Fibroblast of pulmonary artery (primary cell): ENCODE results near the gene MAP4K3.

Source experiments
- DNase-seq: peaks from one replicate; pipeline ENCODE4 v3.0.0-alpha.2; 2010; ENCODE audit warnings: low read depth
- H3K4me3 ChIP-seq: replicated peaks from 2 replicates; pipeline ENCODE4 v1.5.1; 2011; ENCODE audit warnings: low read depth, mild to moderate bottlenecking, control low read depth, low read length, moderate library complexity
- CTCF ChIP-seq: IDR thresholded peaks from 2 replicates; pipeline ENCODE4 v1.5.1; 2011; ENCODE audit warnings: mild to moderate bottlenecking, control low read depth, low read length, inconsistent platforms; ENCODE audit errors: missing control alignments

The MAP4K3 gene

DNA sequence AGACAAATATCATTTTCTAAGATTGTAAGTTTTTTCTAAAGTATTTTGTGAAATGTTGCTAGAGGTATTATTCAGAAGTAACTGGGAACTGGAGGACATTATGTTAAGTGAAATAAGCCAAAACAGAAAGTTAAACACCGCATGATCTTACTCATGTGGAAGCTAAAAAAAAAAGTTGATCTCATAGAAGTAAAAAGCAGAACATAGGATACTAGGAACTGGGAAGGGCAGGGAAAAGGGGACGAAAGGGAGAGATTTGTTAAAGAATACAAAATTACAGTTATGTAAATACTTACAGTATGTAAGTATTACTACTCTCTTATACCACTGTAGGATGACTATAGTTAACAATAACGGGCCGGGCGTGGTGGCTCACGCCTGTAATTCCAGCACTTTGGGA is 146.7 kb downstream of the MAP4K3 start:
- no peak for DNase-seq
- TF ChIP-seq CTCF = no peak
- H3K4me3 ChIP-seq = no peak overlapping the region

GRCh38 chr2:39289609-39290008 is 147.5 kb downstream of the MAP4K3 start:
- TF ChIP-seq CTCF = no peak
- peak; percentile 13 for DNase-seq
- no peak overlapping the region for H3K4me3 ChIP-seq

DNA sequence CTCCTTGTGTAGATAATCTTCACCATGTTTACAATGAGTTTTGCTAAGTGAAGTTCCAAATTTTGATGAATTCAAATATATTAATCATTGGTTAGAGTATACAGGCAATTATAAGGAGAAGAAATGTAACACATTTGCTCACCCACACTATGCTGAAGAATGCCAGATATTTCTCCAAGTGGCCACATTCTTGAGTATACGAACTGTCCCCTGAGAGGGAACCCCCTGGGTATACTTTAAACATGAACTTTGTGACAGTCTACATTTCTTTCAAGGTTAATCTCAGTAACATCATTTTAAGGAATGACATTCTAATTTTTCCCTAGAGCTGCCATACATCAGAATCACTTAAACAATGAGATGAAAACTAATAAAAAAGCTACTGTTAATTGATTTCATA is 153.5 kb downstream of the MAP4K3 start:
- no peak for TF ChIP-seq CTCF
- no peak for DNase-seq
- no peak overlapping the region for H3K4me3 ChIP-seq

GRCh38 chr2:39281391-39281790 is 155.7 kb downstream of the MAP4K3 start:
- no peak for DNase-seq
- no peak for TF ChIP-seq CTCF
- no peak overlapping the region for H3K4me3 ChIP-seq

- TF ChIP-seq CTCF = no peak
- no peak overlapping the region for H3K4me3 ChIP-seq
- no peak for DNase-seq
Measured at GRCh38 chr2:39275016-39275415, 162.1 kb downstream of the MAP4K3 start.

GRCh38 chr2:39269941-39270340 is 167.1 kb downstream of the MAP4K3 start:
- no peak for DNase-seq
- H3K4me3 ChIP-seq = no peak overlapping the region
- TF ChIP-seq CTCF = no peak

- peak; percentile 38 for DNase-seq
- no peak overlapping the region for H3K4me3 ChIP-seq
- TF ChIP-seq CTCF = no peak
Measured at GRCh38 chr2:39266916-39267434, 170.1 kb downstream of the MAP4K3 start.
